ENCODE results near the gene ITGAD. TPM values are rescaled to one million over a fixed set of nuclear protein-coding genes. Genes with fewer than 3 reads are reported as not detected.

Gene ITGAD
- total and polyA plus RNA-seq, 2 of the 13 experiments (the other 11 are each of a cell fraction or from before 2014, with no cell fraction given): not detected

- TF ChIP-seq ZNF83 (CRISPR knock-in tag; IDR thresholded peaks at IDR 0.05; ENCODE audit: borderline replicate concordance) (0 out of 2 replicates have a peak, but pooled peaks have one; percentile 77), ZHX2 (IDR thresholded peaks at IDR 0.05; ENCODE audit: low read depth) (peak; percentile 46; the same call in 1 of the 2 replicates), ZHX2 (CRISPR knock-in tag; IDR thresholded peaks at IDR 0.05; ENCODE audit: borderline replicate concordance) (peak; percentile 25; the same call in 1 of the 2 replicates), TCF7L2 (IDR thresholded peaks at IDR 0.05; ENCODE audit: low read depth, low read length) (no peak), TARDBP (CRISPR knock-in tag; IDR thresholded peaks at IDR 0.05) (peak; percentile 95), RORA (CRISPR knock-in tag; IDR thresholded peaks at IDR 0.05) (no peak), MED13 (CRISPR knock-in tag; IDR thresholded peaks at IDR 0.05) (no peak; the same call in 1 of the 2 replicates), KDM6A (CRISPR knock-in tag; IDR thresholded peaks at IDR 0.05; ENCODE audit: low read depth) (0 out of 2 replicates have a peak, but pooled peaks have one; percentile 22), ZNF660 (CRISPR knock-in tag; IDR thresholded peaks at IDR 0.05; ENCODE audit: borderline replicate concordance, low read depth) (no peak), SRY (CRISPR knock-in tag; IDR thresholded peaks at IDR 0.05) (no peak), MIER2 (CRISPR knock-in tag; IDR thresholded peaks at IDR 0.05) (peak; percentile 71; the same call in 1 of the 2 replicates), MEF2D (CRISPR knock-in tag; IDR thresholded peaks at IDR 0.05) (peak; percentile 89), TFE3 (CRISPR knock-in tag; IDR thresholded peaks at IDR 0.05) (peak; percentile 84), CERS6 (CRISPR knock-in tag; IDR thresholded peaks at IDR 0.05) (no peak), ZNF878 (CRISPR knock-in tag; IDR thresholded peaks at IDR 0.05) (peak; percentile 15; the same call in 1 of the 2 replicates), ZBTB21 (CRISPR knock-in tag; IDR thresholded peaks at IDR 0.05) (peak; percentile 65), ZNF230 (CRISPR knock-in tag; IDR thresholded peaks at IDR 0.05) (peak; percentile 61), ZMAT3 (CRISPR knock-in tag; conservative IDR thresholded peaks at IDR 0.05) (peak; percentile 76; the same call in 1 of the 2 replicates), ZC3H13 (CRISPR knock-in tag; IDR thresholded peaks at IDR 0.05) (peak; percentile 97; the same call in 1 of the 2 replicates), GABPA (IDR thresholded peaks at IDR 0.05; ENCODE audit: low read depth, low read length) (no peak), GABPA (CRISPR knock-in tag; IDR thresholded peaks at IDR 0.05; ENCODE audit: low read depth) (peak; percentile 67), TEAD2 (CRISPR knock-in tag; IDR thresholded peaks at IDR 0.05) (no peak), ZNF256 (CRISPR knock-in tag; conservative IDR thresholded peaks at IDR 0.05) (0 out of 2 replicates have a peak, but pooled peaks have one; percentile 74)
Measured at GRCh38 chr16:31458073-31458843, 65.1 kb downstream of the ITGAD start (continued).

Measured in HepG2 (cell line).